Inflammatory macrophage treated with lipopolysaccharide for 1 hour (primary cell): ENCODE data around the gene LECT2.

Experiments used
- DNase-seq, 2 donors: peaks; one replicate each; pipeline ENCODE4 v3.0.0-alpha.2; 2020 to 2022

The LECT2 gene

GRCh38 chr5:135978212-135978631, 23.4 kb upstream of the LECT2 start:
- DNase-seq, result no peak

GRCh38 chr5:135977375-135977928, 22.7 kb upstream of the LECT2 start:
- DNase-seq, result peak; percentile 91 to 98

- no peak for DNase-seq
These were observed 21.4 kb upstream of the LECT2 start for GRCh38 chr5:135976216-135976615.

GRCh38 chr5:135975122-135975521, 20.3 kb upstream of the LECT2 start:
- no peak for DNase-seq

- no peak for DNase-seq
These were observed 19.3 kb upstream of the LECT2 start for GRCh38 chr5:135974021-135974600.

GRCh38 chr5:135973323-135974020, 18.7 kb upstream of the LECT2 start:
- DNase-seq, result no peak

GRCh38 chr5:135971701-135972100, 16.9 kb upstream of the LECT2 start:
- no peak for DNase-seq

- DNase-seq, result no peak
These were observed 12.0 kb upstream of the LECT2 start for GRCh38 chr5:135966790-135967189.

GRCh38 chr5:135966165-135966564, 11.4 kb upstream of the LECT2 start:
- DNase-seq, result no peak

GRCh38 chr5:135965504-135965903, 10.7 kb upstream of the LECT2 start:
- DNase-seq, result no peak

- peak; percentile 22 to 47 for DNase-seq
These were observed 10.0 kb upstream of the LECT2 start for GRCh38 chr5:135964670-135965320.

GRCh38 chr5:135955525-135955924, 742 bp upstream of the LECT2 start:
- no peak for DNase-seq

- DNase-seq, result no peak
These were observed 933 bp downstream of the LECT2 start for GRCh38 chr5:135953850-135954249.

- no peak for DNase-seq
These were observed 2.1 kb downstream of the LECT2 start for GRCh38 chr5:135952683-135953082.

- no peak for DNase-seq
These were observed 3.0 kb downstream of the LECT2 start for GRCh38 chr5:135951807-135952206.

GRCh38 chr5:135951257-135951656, 3.5 kb downstream of the LECT2 start:
- DNase-seq, result no peak

GRCh38 chr5:135950611-135951010, 4.2 kb downstream of the LECT2 start:
- no peak for DNase-seq

GRCh38 chr5:135944967-135945560, 9.7 kb downstream of the LECT2 start:
- peak; percentile 50 to 91 for DNase-seq

GRCh38 chr5:135944564-135944963, 10.2 kb downstream of the LECT2 start:
- no peak for DNase-seq

- no peak for DNase-seq
These were observed 12.5 kb downstream of the LECT2 start for GRCh38 chr5:135942202-135942771.

GRCh38 chr5:135941711-135942110, 13.1 kb downstream of the LECT2 start:
- no peak for DNase-seq

GRCh38 chr5:135937245-135937911, 17.4 kb downstream of the LECT2 start:
- DNase-seq, result no peak

GRCh38 chr5:135934939-135935338, 19.8 kb downstream of the LECT2 start:
- no peak for DNase-seq
